AG04450 (cell line): ENCODE results near the gene EZH2. TPM values are rescaled to one million over a fixed set of nuclear protein-coding genes. Genes with fewer than 3 reads are reported as not detected.

Experiments used
- CTCF ChIA-PET: fragments of 300-600, 350-600 bp; formaldehyde crosslinking; extraction: SDS; loops from one replicate; lab custom pipeline; 2022; ENCODE audit warnings: antibody characterized with exemption, inconsistent platforms; lab: Charles Lee
- POLR2A ChIA-PET: fragments of 350-600 bp; formaldehyde crosslinking; extraction: SDS; loops from one replicate; lab custom pipeline; 2021; ENCODE audit warnings: antibody characterized with exemption, inconsistent platforms; lab: Yijun Ruan, JAX
- DNase-seq: peaks from one replicate; pipeline ENCODE4 v3.0.0-alpha.2; 2011; ENCODE audit warnings: low read depth, low spot score
- H3K27ac ChIP-seq: one replicate; pipeline ENCODE4 v1.5.1; 2012; ENCODE audit warnings: low read depth, low read length, control low read depth
- H3K27me3 ChIP-seq: one replicate; pipeline ENCODE4 v1.6.0; 2012; ENCODE audit warnings: low read length; ENCODE audit not compliant: control insufficient read depth, insufficient read depth
- H3K4me3 ChIP-seq: 2 replicates; pipeline ENCODE4 v1.5.1; 2011; ENCODE audit warnings: mild to moderate bottlenecking, low read depth, low read length, control low read depth
- H3K9me3 ChIP-seq: 2 replicates; pipeline ENCODE4 v1.5.1; 2012; ENCODE audit warnings: low read length; ENCODE audit not compliant: control insufficient read depth, insufficient read depth
- CTCF ChIP-seq: IDR thresholded peaks from 2 replicates; pipeline ENCODE4 v1.5.1; 2011; ENCODE audit warnings: low read depth, low read length, control low read depth, inconsistent platforms
- polyA plus RNA-seq: library from polyadenylated mRNA; depleted of rRNA; stranded (reverse); fragments of >200 nt; gene quantifications from 2 replicates; pipeline ENCODE4 v1.2.3, GENCODE V29; 2011

The EZH2 gene
- polyA plus RNA-seq, 1 experiment = 17.0 TPM

GRCh38 chr7:148847815-148848734 is 36.0 kb downstream of the EZH2 start:
- Histone ChIP-seq H3K27me3 (no peaks in the 10 kb centered on the region), H3K4me3 (no peak overlapping the region), H3K9me3 (no peaks in the 10 kb centered on the region), H3K27ac (no peak overlapping the region)
- CTCF ChIA-PET = interaction anchor here (1.0 to 4.2 kb wide), 2 partner anchors 8 to 10 kb away, joined by 3 to 25 read pairs; no protein-coding TSS in a partner anchor
- POLR2A ChIA-PET = no interaction called here
- no peak for DNase-seq
- TF ChIP-seq CTCF = no peak

DNA sequence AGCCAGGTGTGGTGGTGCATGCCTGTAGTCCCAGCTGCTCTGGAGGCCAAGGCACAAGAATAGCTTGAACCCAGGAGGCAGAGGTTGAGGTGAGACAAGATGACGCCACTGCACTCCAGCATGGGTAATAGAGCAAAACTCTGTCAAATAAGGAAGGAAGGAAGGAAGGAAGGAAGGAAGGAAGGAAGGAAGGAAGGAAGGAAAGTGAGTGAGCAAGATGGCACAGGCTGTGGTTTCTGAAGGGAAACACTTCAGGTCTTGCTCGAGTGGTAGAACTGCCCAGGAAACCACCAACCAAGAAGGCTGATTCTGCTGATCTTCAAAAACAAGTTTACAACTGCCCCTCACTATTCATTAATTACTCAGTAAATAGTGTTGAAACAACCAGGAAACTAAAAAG is 45.2 kb downstream of the EZH2 start:
- TF ChIP-seq CTCF = no peak
- DNase-seq = no peak
- ChIA-PET POLR2A (no interaction called here), CTCF (interaction anchor here (1.6 kb wide), 1 partner anchor 124 kb away, joined by 9 read pairs; no protein-coding TSS in a partner anchor)
- Histone ChIP-seq H3K27me3 (no peaks in the 10 kb centered on the region), H3K27ac (no peak overlapping the region), H3K9me3 (no peaks in the 10 kb centered on the region), H3K4me3 (no peak overlapping the region)

DNA sequence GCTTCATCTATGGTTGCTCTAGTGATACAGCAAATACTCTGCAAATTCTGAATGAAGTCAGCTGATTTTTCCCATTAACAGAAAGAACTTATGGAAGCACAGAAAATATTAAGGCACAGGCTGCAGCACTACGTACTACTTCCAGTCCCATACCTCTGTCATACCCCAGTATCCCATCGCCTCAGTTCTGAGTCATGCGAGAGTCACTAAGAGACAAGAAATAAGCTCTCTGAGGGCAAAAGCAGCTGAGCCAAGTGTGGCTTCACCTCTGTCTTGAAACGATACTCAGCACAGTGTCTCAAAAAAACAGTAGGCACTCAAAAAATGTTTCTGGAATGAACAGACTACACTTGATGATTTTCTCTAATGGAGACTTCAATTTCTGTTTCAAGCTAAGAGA is 48.2 kb downstream of the EZH2 start:
- POLR2A ChIA-PET = no interaction called here
- no peak overlapping the region for H3K4me3 ChIP-seq

DNA sequence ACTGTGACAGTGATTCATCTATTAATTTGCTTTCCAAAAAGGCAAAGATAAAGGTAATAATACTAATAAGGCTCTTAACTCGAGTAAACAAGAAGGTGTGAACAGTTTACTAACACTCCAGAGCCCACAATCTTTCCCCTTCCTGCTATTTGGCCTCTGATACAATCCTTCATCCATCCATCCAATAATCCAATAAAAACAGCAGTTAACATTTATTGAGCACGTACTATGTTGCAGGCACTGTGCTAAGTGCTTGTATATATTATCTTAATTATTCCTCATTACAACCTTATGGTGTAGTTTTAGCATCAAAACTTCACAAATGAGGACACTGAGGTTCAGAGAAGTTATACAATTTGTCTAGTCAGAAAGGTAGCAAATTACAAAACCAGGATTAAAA is 49.5 kb downstream of the EZH2 start:
- H3K9me3 ChIP-seq = no peaks in the 10 kb centered on the region

More for the DNA sequence above, 48.2 kb downstream of the EZH2 start:
- Histone ChIP-seq H3K27ac (no peak overlapping the region), H3K9me3 (no peaks in the 10 kb centered on the region), H3K27me3 (no peaks in the 10 kb centered on the region)
- CTCF ChIA-PET = no interaction called here
- no peak for DNase-seq
- no peak for TF ChIP-seq CTCF

More for the DNA sequence above, 49.5 kb downstream of the EZH2 start:
- no peak for TF ChIP-seq CTCF
- ChIA-PET POLR2A (interaction anchor here (0.7 kb wide), 1 partner anchor 122 kb away, joined by 10 read pairs; no protein-coding TSS in a partner anchor), CTCF (no interaction called here)
- no peak for DNase-seq
- no peak overlapping the region for H3K27ac ChIP-seq
- no peak overlapping the region for H3K4me3 ChIP-seq
- H3K27me3 ChIP-seq = no peaks in the 10 kb centered on the region
